ENCODE data around the gene SBNO2. TPM values are rescaled to one million over a fixed set of nuclear protein-coding genes. Genes with fewer than 3 reads are reported as not detected.

SBNO2 gene
- total and polyA plus RNA-seq, 2 experiments from 2014 or later = 6.9 to 35.4 TPM

DNA sequence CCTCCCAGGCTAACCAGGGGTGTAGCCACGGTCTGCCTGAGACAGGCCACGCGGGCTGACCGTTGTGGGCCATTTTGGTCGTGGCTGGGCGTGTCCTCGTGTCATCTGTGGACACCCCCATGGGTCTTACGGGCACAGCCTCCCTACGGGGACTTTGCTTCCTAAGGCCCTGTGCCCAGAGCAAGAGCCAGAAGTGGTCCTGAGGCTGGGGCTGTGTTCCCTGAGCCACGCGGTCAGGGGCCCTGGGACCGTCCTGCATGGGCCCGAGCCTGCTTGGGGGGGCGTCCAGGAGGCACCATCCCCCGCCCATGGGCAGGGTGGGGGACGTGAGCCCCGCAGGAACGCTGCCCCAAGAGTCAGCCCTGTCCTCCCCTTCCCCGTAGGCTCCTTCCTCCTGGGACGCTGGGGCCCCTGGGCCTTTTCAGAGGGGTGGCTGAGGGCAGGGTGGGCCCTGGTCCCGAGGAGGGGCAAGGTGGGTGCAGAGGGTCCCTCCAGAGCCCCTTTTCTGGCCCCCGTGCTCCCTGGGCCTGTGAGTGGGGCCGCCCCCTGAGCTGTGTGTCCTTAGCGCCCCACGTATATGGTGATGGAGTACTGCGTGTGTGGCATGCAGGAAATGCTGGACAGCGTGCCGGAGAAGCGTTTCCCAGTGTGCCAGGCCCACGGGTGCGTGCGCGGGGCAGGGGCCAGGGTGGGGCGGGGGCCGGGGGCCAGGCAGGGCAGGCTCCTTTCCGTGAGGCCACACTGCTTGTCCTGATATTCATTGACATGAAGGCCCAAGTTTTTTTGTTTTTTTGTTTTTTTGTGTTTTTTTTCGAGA lies 44.9 kb upstream of the SBNO2 start:
- no peaks in the 10 kb centered on the region for H3K36me3 ChIP-seq (ENCODE audit: insufficient read depth)
- H4K20me1 ChIP-seq (replicated peaks; ENCODE audit: insufficient read depth) = peaks cover 21% of the 10 kb centered on the region; the same call in 1 of the 2 replicates
- H3K9me2 ChIP-seq (ENCODE audit: insufficient read depth) = no peaks in the 10 kb centered on the region
- H3K27ac Mint-ChIP-seq = no peak overlapping the region
- no peak for DNase-seq (ENCODE audit: low spot score)
- no peaks in the 10 kb centered on the region for H3K27me3 ChIP-seq (ENCODE audit: insufficient read depth)
- TF ChIP-seq CREB1 (CRISPR knock-in tag; IDR thresholded peaks at IDR 0.05; ENCODE audit: low read depth) (no peak), EZH2phosphoT487 (IDR thresholded peaks at IDR 0.05; ENCODE audit: unreplicated experiment) (no peak), REST (IDR thresholded peaks at IDR 0.05; ENCODE audit: unreplicated experiment) (no peak), POLR2AphosphoS5 (IDR thresholded peaks at IDR 0.05; ENCODE audit: low read depth) (no peak), ZNF462 (CRISPR knock-in tag; IDR thresholded peaks at IDR 0.05) (no peak), ZNF331 (CRISPR knock-in tag; IDR thresholded peaks at IDR 0.05; ENCODE audit: low read depth) (no peak), JUNB (IDR thresholded peaks at IDR 0.05; ENCODE audit: unreplicated experiment) (no peak), EZH2 (IDR thresholded peaks at IDR 0.05; ENCODE audit: low read depth, unreplicated experiment) (no peak), ZNF114 (CRISPR knock-in tag; IDR thresholded peaks at IDR 0.05) (no peak)
- no peak overlapping the region for H3K4me2 ChIP-seq
- H3K4me1 Mint-ChIP-seq = peaks cover 19% of the 10 kb centered on the region
- H3K9me3 Mint-ChIP-seq = no peaks in the 10 kb centered on the region
- 0 out of 2 replicates have a peak overlapping the region, but pooled peaks have one; percentile 63 for H3K27ac ChIP-seq (ENCODE audit: low read depth)
- H3K4me1 ChIP-seq (ENCODE audit: insufficient read depth) = peaks cover 11% of the 10 kb centered on the region; the same call in 1 of the 2 replicates
- peaks cover 58% of the 10 kb centered on the region for H3K79me2 ChIP-seq (replicated peaks; ENCODE audit: insufficient read depth)
- H3K4me3 ChIP-seq = no peak overlapping the region
- peaks cover 13% of the 10 kb centered on the region for H3K27me3 Mint-ChIP-seq (ENCODE audit: insufficient read depth, low read depth, poor library complexity)
- peaks cover 2% of the 10 kb centered on the region; the same call in 1 of the 3 replicates for H3K36me3 Mint-ChIP-seq (ENCODE audit: low read depth)
- no peak overlapping the region for H3K4me3 Mint-ChIP-seq
- ATAC-seq = no peak
- peaks cover 24% of the 10 kb centered on the region for H3F3A ChIP-seq (replicated peaks; ENCODE audit: low read depth)
- H2AFZ ChIP-seq = no peak overlapping the region

All from GM23338 (cell line).